Activated naive CD8-positive, alpha-beta T cell treated with anti-CD3 and anti-CD28 coated beads for 36 hours (primary cell): Measurements from ENCODE around the gene TENM3. TPM values are rescaled to one million over a fixed set of nuclear protein-coding genes. Genes with fewer than 3 reads are reported as not detected.

Source experiments
- DNase-seq: peaks from one replicate; pipeline ENCODE4 v3.0.0; 2021
- H3K27ac Mint-ChIP-seq: one replicate; pipeline ENCODE4 v1.8.0; 2022; ENCODE audit warnings: mild to moderate bottlenecking, moderate library complexity, mixed read lengths
- H3K27me3 Mint-ChIP-seq: one replicate; pipeline ENCODE4 v1.8.0; 2022; ENCODE audit warnings: mild to moderate bottlenecking, mixed read lengths
- H3K36me3 Mint-ChIP-seq: one replicate; pipeline ENCODE4 v1.8.0; 2021; ENCODE audit warnings: mild to moderate bottlenecking, mixed read lengths
- H3K4me1 Mint-ChIP-seq: one replicate; pipeline ENCODE4 v1.8.0; 2021; ENCODE audit warnings: mixed read lengths
- H3K4me3 Mint-ChIP-seq: one replicate; pipeline ENCODE4 v1.8.0; 2022; ENCODE audit warnings: mild to moderate bottlenecking, moderate library complexity, mixed read lengths
- H3K9me3 Mint-ChIP-seq: one replicate; pipeline ENCODE4 v1.8.0; 2022; ENCODE audit warnings: mixed read lengths
- total RNA-seq, 2 experiments: library from RNA; stranded (reverse); gene quantifications; one replicate each; pipeline ENCODE4 v1.2.3, GENCODE V29; 2021

The TENM3 gene
- total RNA-seq, 2 experiments from 2014 or later: not detected

DNA sequence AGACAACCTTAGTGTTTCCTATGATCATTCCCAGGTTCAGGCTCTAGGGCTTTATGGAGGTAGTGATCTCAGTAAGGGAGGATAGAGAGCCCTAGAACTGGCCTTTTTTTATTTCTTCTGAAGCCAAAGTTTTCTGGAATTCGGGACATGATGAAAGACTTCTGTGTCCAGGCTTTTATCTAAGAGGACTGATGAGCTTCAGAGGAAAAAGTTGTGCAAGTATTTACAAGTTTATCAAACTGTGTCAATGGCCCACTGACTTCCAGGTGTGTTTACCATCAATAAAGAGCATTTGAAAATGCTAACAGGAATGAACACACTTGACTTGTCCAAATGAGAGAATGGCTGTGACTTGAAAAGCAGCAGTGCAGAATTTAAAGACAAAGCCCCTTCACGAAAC is 419.3 kb downstream of the TENM3 start:
- Mint-ChIP-seq H3K36me3 (no peaks in the 10 kb centered on the region), H3K27ac (no peak overlapping the region), H3K4me1 (no peaks in the 10 kb centered on the region), H3K27me3 (no peaks in the 10 kb centered on the region), H3K4me3 (no peak overlapping the region), H3K9me3 (no peaks in the 10 kb centered on the region)
- DNase-seq: no peak

DNA sequence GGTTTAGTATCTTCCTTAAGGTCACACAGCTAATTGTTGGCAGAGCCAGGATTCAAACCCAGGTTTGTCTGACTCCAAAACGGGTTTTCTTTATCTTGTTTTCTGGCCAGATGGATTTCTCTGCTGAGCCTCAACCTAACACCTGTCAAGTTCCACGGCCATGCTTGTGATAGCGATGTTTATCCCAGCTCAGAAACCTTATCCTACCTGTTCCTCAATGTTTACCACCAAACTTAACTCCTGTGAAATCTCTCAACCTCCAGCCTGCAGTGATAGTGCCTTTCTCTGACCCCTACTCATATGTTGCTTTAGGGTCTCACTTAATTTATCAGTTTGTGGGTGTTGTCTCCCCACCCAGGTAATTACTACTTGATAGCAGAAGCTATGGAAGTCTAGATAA is 428.0 kb downstream of the TENM3 start:
- no peak for DNase-seq
- peaks cover 14% of the 10 kb centered on the region for H3K27me3 Mint-ChIP-seq
- no peaks in the 10 kb centered on the region for H3K36me3 Mint-ChIP-seq
- H3K4me1 Mint-ChIP-seq: no peaks in the 10 kb centered on the region
- H3K9me3 Mint-ChIP-seq: no peaks in the 10 kb centered on the region
- no peak overlapping the region for H3K4me3 Mint-ChIP-seq
- no peak overlapping the region for H3K27ac Mint-ChIP-seq

DNA sequence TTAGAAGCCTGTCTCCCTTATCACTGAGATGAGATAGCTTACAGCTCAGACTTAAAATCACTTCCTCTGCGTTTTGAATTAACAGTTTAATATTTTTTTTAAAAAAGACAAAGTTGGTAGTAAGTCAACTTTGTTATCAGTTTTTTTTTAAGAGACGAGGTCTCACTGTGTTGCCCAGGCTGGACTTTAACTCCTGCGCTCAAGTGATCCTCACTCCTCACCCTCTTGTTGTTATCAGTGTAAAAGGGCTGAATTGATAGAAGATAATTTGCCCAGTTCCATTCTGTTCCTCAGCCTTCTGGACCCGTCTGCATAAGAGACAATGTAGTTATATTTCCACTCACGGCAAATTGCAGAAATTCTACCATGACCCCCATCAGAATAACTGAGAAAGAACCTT is 428.5 kb downstream of the TENM3 start:
- peaks cover 14% of the 10 kb centered on the region for H3K27me3 Mint-ChIP-seq
- no peaks in the 10 kb centered on the region for H3K9me3 Mint-ChIP-seq
- no peak for DNase-seq
- H3K36me3 Mint-ChIP-seq: no peaks in the 10 kb centered on the region
- H3K4me3 Mint-ChIP-seq: no peak overlapping the region
- no peaks in the 10 kb centered on the region for H3K4me1 Mint-ChIP-seq
- no peak overlapping the region for H3K27ac Mint-ChIP-seq

DNA sequence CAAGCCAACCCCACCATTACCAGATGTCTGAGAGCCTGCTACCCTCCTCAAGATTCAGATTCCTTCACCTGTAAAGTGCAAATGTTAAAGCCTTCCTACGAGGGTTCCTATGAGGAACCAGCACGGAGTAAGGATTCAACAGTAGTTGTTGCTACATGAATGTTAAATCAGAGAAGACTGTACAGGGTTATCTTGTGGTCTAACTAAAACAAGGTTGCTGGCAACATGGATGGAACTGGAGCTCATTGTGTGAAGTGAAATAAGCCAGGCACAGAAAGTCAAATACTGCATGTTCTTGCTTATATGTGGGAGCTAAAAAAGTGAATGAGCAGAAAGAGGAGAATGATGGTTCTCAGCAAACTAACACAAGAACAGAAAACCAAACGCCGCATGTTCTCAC is 435.4 kb downstream of the TENM3 start:
- no peak overlapping the region for H3K27ac Mint-ChIP-seq
- no peaks in the 10 kb centered on the region for H3K9me3 Mint-ChIP-seq
- no peaks in the 10 kb centered on the region for H3K36me3 Mint-ChIP-seq
- H3K4me1 Mint-ChIP-seq: no peaks in the 10 kb centered on the region
- H3K27me3 Mint-ChIP-seq: peaks cover 14% of the 10 kb centered on the region
- no peak for DNase-seq
- H3K4me3 Mint-ChIP-seq: no peak overlapping the region

DNA sequence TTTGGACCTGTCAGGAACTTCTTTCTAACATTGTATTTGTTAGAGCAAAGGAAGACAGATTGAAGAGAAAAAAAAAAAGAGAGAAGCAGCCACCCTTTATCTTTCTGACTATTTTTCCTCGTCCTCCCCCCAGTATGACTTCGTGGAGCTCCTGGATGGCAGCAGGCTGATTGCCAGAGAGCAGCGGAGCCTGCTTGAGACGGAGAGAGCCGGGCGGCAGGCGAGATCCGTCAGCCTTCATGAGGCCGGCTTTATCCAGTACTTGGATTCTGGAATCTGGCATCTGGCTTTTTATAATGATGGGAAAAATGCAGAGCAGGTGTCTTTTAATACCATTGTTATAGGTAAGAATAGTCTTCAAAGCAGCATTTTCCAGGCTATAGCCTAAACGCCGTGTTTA is 436.3 kb downstream of the TENM3 start:
- no peak for DNase-seq
- peaks cover 17% of the 10 kb centered on the region for H3K27me3 Mint-ChIP-seq
- H3K36me3 Mint-ChIP-seq: no peaks in the 10 kb centered on the region
- no peaks in the 10 kb centered on the region for H3K4me1 Mint-ChIP-seq
- H3K9me3 Mint-ChIP-seq: no peaks in the 10 kb centered on the region
- no peak overlapping the region for H3K4me3 Mint-ChIP-seq
- H3K27ac Mint-ChIP-seq: no peak overlapping the region

DNA sequence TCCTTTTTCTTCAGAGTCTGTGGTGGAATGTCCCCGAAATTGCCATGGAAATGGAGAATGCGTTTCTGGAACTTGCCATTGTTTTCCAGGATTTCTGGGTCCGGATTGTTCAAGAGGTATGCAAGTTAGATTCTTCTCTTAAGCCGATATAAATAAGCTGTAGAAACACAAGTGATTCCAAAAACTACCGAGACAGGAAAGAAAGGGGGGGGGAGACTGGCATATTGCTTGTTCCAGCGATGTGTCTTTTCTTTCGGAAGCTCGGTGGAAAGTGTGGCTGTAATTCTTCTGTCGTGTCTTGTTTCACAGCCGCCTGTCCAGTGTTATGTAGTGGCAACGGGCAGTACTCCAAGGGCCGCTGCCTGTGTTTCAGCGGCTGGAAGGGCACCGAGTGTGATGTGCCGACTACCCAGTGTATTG is 437.0 kb downstream of the TENM3 start:
- no peaks in the 10 kb centered on the region for H3K4me1 Mint-ChIP-seq
- H3K27ac Mint-ChIP-seq: no peak overlapping the region
- no peak overlapping the region for H3K4me3 Mint-ChIP-seq
- H3K36me3 Mint-ChIP-seq: no peaks in the 10 kb centered on the region
- no peaks in the 10 kb centered on the region for H3K9me3 Mint-ChIP-seq
- DNase-seq: no peak
- H3K27me3 Mint-ChIP-seq: peaks cover 10% of the 10 kb centered on the region

DNA sequence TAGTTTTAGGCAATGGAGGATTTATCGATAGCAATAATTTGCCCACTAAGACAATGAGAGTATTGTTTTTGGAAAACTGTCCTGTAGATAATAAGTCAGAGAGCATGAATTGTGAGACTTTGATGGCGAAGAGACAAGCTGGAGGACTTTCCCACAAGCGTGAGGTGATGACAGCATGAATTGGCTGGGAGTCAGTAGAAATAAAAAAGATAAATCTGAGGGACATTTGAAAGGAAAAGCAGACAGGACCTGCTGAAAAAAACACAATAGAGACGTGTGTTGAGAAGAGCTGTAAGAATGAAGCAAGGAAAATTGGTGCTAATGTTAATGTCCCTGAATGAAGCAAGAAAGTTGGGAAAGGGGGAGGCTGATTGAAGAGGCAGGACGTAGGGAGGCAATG is 440.5 kb downstream of the TENM3 start:
- Mint-ChIP-seq H3K4me3 (no peak overlapping the region), H3K4me1 (no peaks in the 10 kb centered on the region), H3K36me3 (no peaks in the 10 kb centered on the region), H3K27ac (no peak overlapping the region), H3K27me3 (peaks cover 6% of the 10 kb centered on the region), H3K9me3 (no peaks in the 10 kb centered on the region)
- no peak for DNase-seq

DNA sequence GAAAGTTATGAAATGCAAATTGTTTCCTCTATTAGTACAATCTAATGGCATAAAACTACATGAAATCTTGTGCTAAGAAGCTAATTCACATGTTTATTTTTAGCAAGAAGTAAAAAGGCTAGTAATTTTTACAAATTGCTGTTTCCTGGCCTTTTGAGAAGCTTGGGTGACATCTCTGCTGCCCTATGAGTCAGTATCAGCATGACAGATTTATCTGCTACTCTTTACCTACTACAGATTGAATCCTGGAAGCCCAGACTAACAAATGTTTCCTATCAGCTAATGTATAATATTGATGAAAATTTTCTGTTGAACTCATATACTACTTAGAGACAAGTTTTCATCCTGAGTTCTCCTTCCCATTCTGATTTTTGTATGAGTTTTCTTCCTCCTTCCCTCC is 441.6 kb downstream of the TENM3 start:
- H3K27ac Mint-ChIP-seq: no peak overlapping the region
- H3K27me3 Mint-ChIP-seq: peaks cover 12% of the 10 kb centered on the region
- H3K4me1 Mint-ChIP-seq: no peaks in the 10 kb centered on the region
- no peak overlapping the region for H3K4me3 Mint-ChIP-seq
- H3K36me3 Mint-ChIP-seq: no peaks in the 10 kb centered on the region
- no peaks in the 10 kb centered on the region for H3K9me3 Mint-ChIP-seq
- no peak for DNase-seq

DNA sequence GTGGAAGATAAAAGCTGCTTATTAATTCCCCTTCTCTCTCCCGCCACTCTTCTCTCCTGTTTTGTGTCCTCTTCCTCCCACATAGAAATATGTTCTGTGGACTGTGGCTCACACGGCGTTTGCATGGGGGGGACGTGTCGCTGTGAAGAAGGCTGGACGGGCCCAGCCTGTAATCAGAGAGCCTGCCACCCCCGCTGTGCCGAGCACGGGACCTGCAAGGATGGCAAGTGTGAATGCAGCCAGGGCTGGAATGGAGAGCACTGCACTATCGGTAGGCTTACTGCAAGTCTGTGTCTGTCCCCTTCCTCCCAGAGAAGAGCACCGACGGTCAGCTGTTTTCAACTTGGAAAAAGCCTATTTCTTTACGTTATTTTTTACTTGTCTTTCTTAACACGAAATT is 444.9 kb downstream of the TENM3 start:
- H3K4me3 Mint-ChIP-seq: no peak overlapping the region
- no peak overlapping the region for H3K27ac Mint-ChIP-seq
- H3K36me3 Mint-ChIP-seq: no peaks in the 10 kb centered on the region
- H3K9me3 Mint-ChIP-seq: no peaks in the 10 kb centered on the region
- peaks cover 12% of the 10 kb centered on the region for H3K27me3 Mint-ChIP-seq
- DNase-seq: no peak
- peaks cover 4% of the 10 kb centered on the region for H3K4me1 Mint-ChIP-seq

DNA sequence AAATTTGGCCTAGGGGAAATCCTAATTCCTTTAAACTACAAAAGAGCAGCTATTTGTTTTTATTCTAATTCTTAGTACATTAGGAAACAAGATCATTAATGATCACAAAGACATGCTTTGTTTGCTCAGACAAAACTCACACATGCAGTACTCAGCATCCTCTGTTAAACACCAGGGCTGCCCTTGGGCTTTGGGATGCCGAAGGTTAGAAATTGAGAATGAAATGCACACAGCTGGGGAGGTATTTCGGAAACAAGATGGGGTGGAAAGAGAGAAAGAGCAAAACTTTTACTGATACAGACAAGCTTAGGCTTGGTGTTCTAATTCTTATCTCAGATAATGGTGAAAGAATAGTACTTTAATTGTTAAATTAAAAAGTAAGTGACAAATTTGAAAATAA is 451.3 kb downstream of the TENM3 start:
- DNase-seq: no peak
- Mint-ChIP-seq H3K4me1 (peaks cover 4% of the 10 kb centered on the region), H3K4me3 (no peak overlapping the region), H3K27me3 (peaks cover 7% of the 10 kb centered on the region), H3K27ac (no peak overlapping the region), H3K36me3 (no peaks in the 10 kb centered on the region), H3K9me3 (no peaks in the 10 kb centered on the region)

DNA sequence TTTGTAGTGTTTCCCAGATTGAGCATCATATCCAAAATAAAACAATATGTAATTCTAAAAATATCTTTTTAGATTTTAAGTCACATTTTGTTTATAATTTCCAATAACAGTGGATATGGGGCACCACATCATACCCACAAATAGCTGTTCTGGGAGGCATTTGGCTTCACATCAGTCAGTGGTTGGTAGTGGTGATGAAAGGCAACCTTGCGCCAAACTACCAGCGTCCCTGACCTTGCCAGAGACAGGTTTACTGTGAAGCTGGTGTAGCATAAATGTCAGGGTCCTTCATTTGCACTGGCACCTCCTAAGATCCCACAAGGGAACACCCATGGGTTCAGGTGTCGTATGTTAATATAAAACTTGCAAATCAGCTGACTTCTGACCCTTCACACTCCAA is 451.8 kb downstream of the TENM3 start:
- no peak for DNase-seq
- Mint-ChIP-seq H3K27ac (no peak overlapping the region), H3K36me3 (no peaks in the 10 kb centered on the region), H3K9me3 (no peaks in the 10 kb centered on the region), H3K27me3 (peaks cover 7% of the 10 kb centered on the region), H3K4me1 (peaks cover 4% of the 10 kb centered on the region), H3K4me3 (no peak overlapping the region)

DNA sequence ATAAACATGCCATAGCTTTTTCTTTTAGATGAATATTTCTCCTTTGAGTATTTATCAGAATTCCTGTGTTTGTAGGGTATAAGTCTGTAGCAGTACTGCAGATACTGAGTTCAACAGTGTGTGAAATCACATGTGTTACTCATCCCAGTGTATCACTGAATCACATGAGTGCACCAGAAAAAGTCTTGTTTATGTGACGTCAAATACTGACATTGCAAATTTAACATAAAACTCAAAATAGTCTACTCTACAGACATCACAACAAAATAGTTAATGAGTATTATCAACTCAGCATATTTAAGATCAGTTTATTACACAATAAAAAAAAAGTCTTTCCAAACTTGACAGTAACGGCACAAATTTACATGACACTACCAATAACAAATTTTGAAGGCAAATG is 452.6 kb downstream of the TENM3 start:
- DNase-seq: no peak
- Mint-ChIP-seq H3K9me3 (no peaks in the 10 kb centered on the region), H3K4me3 (no peak overlapping the region), H3K27ac (no peak overlapping the region), H3K27me3 (peaks cover 7% of the 10 kb centered on the region), H3K36me3 (no peaks in the 10 kb centered on the region), H3K4me1 (peaks cover 4% of the 10 kb centered on the region)

DNA sequence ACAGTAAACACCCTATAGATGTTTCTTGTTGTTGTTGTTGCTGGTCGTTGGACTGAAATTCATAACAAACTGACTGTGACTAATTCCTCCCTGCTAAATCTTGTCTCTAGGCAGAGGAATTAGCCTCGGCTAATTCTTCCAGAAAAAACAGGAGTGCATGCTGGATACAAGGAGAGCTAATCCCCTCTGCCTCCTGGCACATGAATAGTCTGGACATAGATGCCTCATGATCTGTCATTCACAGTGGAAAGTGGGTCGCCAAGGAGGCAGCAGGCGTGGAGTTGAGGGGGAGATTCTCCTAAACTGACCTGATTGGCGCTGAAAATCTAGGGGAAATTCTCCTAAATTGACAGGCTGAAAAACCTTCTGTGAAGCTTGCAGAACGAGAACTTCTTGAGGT is 453.9 kb downstream of the TENM3 start:
- DNase-seq: no peak
- Mint-ChIP-seq H3K27me3 (peaks cover 14% of the 10 kb centered on the region), H3K36me3 (no peaks in the 10 kb centered on the region), H3K27ac (no peak overlapping the region), H3K4me3 (no peak overlapping the region), H3K4me1 (no peaks in the 10 kb centered on the region), H3K9me3 (no peaks in the 10 kb centered on the region)

DNA sequence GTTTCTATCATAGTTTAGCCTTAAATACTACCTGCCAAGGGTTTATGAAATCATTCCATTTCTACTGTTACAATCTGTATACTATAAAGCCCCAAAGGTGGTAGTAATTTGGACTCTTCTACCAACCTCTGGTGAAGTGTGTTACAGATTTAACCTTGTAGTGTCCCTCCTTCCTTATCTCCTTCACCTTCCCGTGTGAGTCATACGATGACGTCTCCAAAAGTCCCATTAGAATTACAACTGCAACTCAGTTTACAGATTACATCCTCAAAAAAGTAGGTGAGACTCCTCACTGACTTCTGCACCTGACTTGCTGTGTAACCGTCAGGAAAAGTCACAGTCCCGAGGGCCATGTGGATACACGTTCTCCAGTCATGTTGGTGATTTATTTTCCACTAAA is 455.0 kb downstream of the TENM3 start:
- no peaks in the 10 kb centered on the region for H3K9me3 Mint-ChIP-seq
- no peaks in the 10 kb centered on the region for H3K36me3 Mint-ChIP-seq
- H3K4me1 Mint-ChIP-seq: no peaks in the 10 kb centered on the region
- H3K27ac Mint-ChIP-seq: no peak overlapping the region
- no peak for DNase-seq
- no peak overlapping the region for H3K4me3 Mint-ChIP-seq
- peaks cover 14% of the 10 kb centered on the region for H3K27me3 Mint-ChIP-seq

DNA sequence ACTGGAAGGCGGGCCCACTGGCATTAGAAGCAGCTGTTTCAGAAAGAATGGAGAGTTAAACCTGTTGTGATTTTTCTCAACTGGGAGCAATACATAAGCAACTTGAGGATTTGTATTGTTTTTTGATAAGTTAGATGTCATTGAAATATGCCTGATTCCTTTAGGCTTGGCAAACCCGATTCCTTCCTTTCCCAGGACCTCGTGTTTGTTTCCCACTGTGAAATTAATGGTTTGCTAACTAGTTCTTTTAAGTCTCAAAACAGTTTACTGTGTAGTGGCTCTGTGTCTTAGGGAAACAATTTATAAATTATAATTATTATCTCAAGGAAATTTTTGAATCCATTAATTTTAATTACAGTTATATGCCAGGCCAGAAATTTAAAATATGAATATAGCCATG is 456.0 kb downstream of the TENM3 start:
- no peaks in the 10 kb centered on the region for H3K36me3 Mint-ChIP-seq
- peaks cover 12% of the 10 kb centered on the region for H3K27me3 Mint-ChIP-seq
- DNase-seq: no peak
- H3K9me3 Mint-ChIP-seq: no peaks in the 10 kb centered on the region
- no peak overlapping the region for H3K4me3 Mint-ChIP-seq
- no peaks in the 10 kb centered on the region for H3K4me1 Mint-ChIP-seq
- H3K27ac Mint-ChIP-seq: no peak overlapping the region

DNA sequence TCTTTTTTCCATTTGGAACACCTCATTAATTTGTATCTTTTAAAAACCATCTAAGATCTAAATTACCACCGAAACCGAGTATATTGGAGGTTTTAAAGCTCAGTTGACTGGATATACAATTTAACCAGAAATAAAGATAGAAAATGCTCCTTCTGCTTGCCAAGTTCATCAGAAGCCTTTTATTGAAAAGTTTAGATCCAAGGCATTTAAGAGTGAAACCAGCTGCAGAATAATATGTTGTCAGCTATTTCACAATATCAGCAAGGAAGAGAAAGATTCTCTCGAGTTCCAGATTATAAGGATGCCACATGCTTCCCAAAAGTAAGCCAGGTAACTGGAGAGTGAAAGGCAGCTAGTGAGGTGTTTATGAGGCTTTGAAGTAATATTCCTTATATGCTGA is 456.6 kb downstream of the TENM3 start:
- Mint-ChIP-seq H3K4me3 (no peak overlapping the region), H3K9me3 (no peaks in the 10 kb centered on the region), H3K4me1 (no peaks in the 10 kb centered on the region), H3K36me3 (no peaks in the 10 kb centered on the region), H3K27me3 (peaks cover 7% of the 10 kb centered on the region), H3K27ac (no peak overlapping the region)
- no peak for DNase-seq
